Activated CD8-positive, alpha-beta memory T cell treated with anti-CD3 and anti-CD28 coated beads, Interleukin-2, amount 50 U/mL, for 24 hours (primary cell): ENCODE data around the gene FOCAD.

Experiments used
- DNase-seq: peaks from one replicate; pipeline ENCODE4 v3.0.0-alpha.2; 2020; ENCODE audit errors: extremely low read depth

Gene FOCAD

DNA sequence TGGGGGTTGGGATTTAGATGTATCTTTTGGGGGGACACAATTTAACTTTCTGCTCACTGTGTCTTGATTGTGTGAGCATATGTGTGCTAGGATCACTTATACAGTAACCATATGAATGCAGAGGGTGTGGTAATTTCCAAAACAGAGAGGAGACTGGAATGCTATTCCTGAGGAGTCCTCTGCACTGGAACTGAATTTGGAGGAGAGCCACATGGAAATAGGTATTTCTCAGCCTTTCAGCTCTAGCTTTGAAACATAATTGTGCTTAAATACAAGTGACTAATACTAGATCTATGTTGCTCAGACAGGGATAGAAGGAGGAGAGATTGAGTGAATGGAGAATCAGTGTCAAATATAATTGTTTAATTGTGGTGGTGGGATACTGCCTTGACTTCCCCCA lies 45.5 kb downstream of the FOCAD start:
- no peak for DNase-seq

DNA sequence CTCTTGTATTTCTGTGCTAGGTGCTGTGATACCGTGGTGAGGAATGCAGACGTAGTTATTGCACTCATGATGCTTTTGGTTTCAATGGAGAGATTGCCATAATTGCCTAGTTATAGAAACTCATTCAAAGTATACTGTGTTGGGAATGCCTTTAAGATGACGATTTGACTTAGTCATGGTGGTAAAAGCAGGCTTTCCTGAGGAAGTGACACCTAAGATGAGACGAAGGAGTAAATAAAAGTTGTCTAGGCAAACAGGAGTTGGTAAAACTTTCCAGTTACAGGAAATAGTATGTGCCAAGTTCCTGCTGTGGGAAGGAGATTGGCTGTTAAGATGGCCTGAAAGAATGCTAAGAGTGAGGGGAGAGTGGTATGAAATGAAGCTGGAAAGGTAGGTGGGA lies 48.1 kb downstream of the FOCAD start:
- no peak for DNase-seq

DNA sequence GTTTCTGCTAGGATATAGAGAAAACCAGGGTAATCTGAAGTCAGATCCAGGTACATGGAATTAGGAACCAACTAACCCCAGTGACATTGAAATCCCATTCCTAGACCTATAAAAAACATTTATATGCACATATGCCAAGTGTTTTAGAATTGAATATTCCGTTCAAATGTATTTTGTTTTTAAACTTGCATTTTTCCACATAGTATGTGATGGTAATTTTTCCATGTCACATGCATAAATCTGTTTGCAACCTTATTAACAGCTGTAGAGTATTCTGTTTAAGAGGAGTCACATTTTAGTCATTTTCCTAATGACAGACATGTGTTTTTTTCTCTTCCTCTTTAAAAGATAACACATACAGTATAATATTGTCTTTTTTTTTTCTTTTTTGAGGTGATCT lies 50.2 kb downstream of the FOCAD start:
- DNase-seq = no peak

DNA sequence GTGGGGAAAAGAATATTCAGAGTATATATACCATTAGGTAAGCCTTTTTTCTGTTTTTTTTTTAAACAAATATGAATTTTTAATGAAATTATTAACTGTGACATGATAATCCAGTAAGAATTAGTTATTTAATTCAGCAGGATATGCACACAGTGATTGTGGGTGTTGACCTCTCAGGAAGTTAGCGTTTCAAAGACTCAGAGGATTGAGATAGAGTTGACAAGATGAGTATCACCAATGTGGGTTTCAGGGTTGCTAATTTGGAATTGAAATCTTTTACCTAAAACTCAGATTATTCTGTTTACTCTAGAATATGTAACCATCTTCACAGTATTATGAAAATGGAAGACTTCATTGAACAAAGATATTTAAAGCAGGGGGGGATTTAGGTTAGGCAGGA lies 56.2 kb downstream of the FOCAD start:
- no peak for DNase-seq

DNA sequence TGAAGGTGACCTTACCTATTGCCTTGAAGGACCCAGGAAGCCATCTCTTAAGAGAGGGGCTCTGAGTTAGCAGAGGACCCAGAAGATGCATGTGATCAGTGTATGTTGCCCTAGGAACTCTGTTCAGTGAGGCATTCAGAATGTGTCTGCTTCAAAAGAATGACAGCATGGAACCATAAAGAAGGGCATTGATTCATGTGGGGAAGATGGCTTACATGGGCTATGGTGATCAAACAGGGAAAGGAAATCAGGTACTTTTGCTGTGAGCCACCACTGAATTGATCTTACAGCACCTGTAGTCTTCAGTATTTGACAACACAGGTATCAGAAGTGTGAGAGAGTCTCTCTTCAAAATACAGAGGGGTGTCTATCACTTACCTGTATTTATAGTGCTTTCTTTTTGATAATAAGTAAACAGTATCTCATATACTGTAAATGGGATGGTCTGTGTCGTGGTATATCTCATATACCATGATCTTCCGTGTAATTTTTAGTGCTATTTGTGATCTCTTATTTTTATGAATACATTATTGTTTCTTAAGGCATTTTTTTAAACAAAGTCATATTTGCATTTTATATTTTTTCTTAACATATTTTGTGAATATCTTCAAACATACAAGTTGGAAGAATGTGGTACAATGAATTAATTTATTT lies 57.0 kb downstream of the FOCAD start:
- no peak for DNase-seq

DNA sequence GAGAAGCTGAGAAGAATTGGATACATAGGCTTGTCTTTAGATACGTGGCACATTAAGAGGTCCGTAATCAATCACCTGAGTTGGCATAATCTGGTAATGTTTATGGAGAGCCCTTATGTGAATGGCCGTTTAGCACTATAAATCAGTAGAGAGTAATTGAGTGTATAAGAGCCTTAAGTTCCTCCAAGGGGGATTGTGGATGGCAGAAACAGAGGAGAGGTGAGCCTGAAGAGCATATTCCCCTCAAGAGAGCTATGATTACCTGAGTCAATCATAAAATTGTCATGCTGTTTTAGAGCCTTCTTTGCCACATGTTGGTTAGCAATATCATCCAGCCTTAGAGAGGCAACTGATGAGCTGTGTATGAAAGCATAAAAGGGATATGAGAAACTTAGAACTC lies 58.8 kb downstream of the FOCAD start:
- no peak for DNase-seq

DNA sequence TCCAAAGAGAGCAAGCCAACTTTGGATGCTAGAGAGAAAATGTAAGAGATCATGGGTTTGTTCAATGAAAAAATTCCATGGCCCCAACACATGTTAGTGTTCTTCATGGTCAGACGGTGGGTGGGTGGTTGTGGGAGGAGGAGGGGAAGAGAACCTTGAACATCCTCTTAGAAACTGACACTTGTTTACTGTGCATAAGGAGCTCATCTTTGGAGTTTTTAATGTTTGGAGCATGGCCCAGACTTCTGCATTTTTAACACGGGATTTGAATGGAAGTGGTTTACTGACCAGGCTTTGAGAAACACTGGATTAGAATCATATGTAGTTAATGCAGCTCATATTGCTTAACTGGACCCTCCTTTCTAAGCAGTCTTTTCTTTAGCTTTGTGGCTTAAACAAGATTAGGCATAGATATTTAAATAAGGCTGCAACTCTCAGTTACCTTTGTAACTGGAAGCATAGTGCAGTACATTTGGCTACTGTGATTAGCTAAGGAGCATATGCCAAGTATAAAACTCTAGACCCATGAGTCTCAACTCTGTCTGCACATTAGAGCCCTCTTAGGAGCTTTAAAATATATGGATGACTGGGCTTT lies 60.1 kb downstream of the FOCAD start:
- DNase-seq = no peak

DNA sequence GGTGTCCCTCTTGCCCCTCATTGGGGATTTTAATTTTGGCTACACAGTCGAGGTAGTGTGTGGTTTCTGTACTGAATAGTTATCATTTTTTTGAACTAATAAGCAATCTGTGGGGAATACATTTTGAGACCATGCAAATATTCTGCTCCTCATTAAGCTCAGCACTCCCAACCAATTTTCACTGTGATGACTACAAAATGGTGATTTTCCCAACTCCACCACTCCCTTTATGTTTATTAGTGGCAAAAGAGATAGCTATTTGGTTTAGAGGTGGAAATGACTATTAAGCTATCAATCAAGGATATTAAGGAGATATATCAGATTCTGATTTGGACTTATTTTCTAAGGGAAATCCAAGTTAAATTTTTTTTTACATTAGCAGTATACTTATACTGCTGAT lies 62.9 kb downstream of the FOCAD start:
- DNase-seq = no peak

DNA sequence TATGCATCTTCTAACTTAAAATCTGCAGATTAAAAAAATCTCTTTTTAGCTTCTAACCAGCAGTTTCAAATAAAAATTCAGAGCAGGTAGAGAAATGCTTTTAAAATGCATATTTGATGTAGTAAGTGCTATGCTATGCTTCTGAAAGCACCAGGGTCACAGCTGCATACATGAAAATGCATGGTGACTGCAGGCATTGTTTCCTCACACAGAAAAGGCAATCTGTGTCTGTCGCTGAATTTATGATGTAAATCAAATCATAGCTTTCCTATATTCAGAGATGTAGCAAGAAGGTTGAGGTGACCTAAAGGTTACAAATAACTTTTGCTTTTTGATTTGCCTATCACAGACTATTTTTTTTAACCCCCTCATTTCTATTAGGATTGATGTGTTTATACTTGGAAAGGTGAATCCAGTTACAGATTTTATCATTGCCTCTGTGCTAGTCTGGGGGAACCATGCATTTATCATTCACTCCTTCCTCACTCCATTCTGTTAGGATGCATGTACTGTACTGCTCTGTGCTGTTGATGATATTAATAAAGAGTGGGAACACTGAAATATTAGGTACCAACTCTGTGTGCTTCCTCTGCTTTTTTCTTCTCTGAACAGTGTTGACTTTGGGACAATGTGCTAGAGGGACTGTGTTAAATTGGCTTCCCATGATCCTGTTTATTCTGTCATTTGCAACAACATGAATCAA lies 65.6 kb downstream of the FOCAD start:
- DNase-seq = no peak

DNA sequence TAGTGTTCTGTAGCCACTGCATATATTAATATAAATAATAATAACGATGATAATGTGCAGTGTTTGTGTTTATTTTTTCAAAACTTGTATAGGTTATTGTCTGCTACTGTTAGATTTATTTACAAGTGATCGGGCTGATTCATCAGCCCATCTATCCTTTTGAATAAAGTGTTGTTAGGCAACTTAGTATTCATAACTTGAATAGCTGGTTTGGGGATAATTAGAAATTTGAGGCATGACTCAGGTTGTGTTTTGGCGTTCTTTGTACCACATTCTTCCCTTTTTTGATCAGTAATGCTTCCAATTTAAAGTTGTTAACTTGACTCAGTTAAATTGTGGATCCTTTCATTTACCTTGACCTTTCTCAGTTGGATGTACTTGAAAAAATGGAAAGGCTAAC lies 69.7 kb downstream of the FOCAD start:
- DNase-seq = no peak

DNA sequence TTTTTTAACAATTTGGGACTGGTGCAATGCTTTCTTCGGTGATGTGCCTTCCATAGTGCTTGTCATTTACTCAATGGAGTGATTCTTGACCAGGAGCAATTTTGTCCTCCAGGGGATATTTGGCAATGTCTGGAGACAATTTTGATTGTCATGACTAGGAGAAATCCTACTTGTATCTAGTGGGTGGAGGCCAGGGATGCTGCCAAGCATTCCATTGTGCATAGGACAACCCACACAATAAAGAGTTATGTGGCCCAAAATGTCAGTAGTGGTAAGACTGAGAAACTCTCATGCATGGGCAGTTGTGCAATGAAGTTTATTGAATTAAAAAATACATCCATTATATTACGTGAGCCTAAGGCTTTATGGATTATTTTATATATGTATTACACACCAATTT lies 70.5 kb downstream of the FOCAD start:
- no peak for DNase-seq

DNA sequence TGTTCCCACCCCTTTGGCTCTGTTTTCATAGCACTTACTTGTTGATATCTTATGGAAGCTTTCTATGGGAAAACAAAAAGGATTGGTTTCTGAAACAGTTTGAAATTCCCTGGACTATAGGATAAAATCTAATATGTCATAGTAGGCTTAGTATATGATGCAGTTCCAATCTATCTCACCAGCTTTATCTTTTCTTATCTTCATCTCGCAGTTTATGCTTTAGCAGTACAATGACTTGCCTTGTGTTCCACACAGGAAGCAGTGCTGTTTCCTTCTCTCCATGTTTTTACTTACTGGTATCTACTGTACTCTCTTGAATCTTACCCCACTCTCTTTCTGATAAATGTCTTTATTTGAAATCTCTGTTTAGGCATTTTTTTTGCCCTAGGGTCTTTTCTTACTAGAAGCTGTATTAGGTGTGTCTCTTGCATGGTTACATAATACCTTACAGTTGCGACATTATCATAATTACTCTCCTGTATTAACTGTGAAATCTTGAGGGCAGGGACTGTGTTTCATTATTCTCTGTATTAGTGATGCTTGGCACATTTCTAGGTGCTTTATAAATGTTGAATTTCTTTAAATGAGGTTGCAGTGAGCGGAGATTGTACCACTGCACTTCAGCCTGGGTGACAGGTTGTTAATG lies 76.3 kb downstream of the FOCAD start:
- no peak for DNase-seq

DNA sequence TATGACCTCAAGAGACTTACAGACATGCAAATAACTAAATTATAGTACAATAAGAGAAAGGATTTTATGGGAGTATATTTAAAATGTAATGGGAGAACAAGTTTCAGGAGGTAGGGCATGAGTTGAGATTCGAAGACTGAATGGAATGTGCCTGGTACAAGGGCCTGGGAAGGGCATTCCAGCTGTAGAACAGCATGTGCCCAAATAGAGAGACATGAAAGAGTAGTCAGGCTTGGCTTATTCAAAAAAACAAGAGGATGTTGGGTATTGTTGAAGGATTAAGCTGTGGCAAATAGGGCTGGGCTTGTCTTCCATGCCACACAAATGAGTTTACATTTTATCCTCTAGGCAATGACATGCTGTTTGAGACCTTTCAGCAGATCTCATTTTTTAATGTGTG lies 86.9 kb downstream of the FOCAD start:
- no peak for DNase-seq

DNA sequence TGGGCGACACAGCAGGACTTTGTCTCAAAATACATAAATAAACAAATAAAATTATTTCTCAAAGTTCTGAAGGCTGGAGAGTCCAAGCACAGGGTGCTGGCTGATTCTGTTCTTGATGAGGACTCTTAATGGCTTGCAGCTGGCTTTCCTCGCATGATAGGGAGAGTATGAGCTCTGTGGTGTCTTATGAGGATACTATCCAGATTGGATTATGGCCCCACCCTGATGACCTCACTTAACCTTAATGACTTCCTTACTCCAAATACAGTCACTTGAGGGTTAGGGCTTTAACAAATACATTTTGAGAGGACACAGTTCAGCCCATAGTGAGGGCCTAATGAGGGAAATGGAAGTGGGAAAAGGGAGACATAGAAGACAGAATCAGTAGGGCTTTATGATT lies 87.7 kb downstream of the FOCAD start:
- DNase-seq = no peak

DNA sequence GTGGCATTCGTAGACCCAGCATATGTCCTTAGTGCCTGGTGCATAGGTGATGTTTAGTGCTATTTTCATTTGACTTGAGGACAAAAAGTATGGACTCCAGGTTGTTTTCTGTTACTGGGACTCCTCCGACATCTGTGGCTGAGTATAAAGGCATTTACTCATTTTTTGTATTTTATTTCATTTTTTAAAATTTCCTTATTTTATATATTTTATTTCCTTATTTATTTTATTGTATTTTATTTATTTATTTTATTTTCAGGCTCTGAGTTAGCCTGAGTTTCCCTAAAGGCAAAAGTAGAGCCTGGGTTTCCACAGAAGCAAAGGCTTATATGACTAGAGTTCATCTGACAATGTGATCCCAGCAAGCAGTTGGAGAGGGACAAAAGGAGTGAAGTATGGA lies 91.6 kb downstream of the FOCAD start:
- DNase-seq = no peak

DNA sequence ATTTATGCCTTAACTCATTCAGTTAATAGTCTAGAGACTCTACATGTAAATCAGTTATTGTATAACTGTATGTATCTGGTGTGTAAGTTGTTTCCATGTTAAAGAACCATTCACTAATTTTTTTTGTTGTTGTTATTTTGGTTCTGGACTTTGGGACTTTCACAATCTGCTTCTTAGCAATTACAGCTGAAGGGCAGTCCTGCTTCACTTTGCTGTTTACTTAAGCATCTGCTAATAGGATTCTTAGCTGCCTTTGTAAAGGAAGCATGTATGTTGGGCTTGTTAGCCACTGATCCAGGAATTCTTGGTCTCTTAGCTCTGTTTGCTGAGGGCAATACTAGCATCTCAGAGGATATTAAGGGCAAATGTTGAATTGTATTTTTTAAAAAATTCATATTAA lies 97.0 kb downstream of the FOCAD start:
- no peak for DNase-seq

DNA sequence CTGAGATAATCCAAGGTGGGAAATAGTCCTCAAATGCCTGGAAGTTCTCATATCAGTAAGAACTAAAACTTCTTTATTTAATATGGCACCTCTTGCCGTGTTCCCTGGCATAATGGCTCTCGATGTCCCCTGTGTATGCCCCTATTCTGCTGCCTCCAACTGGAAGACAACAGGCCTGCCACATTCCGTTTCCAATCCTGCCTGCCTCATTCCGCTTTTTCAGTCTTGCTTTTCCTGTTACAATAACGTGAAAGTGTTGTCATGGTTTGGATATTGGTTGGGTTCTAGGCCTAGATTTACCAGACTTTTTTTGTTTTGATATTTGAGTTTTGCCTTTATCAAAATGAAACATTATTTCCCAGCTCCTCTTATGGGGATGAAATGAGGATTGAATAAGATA lies 98.2 kb downstream of the FOCAD start:
- DNase-seq = no peak

DNA sequence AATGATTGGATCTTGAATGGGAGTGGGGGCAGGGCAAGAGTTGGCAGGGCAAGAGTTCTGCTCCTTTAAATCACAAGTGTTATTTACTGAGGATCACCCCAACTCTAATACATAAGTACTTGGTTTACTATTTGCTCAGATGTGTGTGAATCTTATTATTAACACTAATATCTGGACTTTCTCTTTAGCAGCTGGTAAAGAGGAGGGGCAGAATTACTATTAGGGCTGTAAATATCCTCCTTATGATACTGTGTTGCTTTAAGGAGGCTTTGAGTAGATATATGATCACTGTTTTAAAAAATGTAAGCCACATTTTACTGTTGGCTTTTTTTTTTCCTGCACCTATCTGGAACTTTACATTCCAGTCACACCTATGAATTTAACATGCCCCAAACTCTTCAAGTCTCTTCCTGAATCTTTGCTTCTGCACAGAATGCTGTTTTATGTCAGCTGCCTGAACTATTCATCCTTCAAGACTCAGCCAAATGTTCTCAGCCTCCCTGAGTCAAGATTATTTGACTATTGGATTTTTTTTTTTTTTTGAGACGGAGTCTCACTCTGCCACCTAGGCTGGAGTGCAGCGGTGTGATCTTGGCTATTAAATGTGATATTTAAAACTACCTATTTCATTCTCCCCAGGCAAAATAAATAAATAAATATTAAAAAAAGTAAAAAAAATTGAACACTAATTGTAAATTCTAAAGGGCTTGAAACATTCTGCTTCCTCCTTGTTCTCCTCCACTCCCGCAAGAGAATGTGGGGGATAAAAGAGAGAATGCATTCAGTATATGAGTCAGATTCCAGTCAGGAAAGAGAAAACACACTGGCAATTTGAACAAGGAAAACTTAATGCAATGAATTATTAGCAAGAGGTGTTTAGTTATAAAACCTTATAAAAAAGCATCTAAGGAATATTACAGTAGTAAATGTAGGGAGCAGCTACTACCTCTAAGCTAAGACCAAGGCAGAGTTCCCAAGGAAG lies 99.3 kb downstream of the FOCAD start:
- no peak for DNase-seq

DNA sequence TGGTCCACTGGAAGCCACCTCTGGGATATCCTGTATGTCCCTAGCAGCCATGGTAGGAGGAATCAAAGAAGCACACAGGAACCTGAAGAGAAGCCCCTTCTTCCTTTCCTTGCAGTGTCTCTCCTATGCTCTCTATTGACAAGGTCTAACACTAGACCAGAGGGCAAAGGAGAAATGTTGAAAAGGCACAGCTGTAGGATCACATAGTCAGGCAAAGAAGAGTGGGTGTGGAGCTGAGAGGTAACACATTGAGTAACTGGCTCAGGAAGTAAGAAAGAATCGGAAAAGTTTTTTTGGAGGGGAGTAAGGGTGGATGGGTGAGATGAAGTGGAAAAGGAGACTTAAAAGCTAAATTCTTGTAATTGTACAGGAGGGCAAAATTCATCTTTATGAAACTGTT lies 100.1 kb downstream of the FOCAD start:
- no peak for DNase-seq

DNA sequence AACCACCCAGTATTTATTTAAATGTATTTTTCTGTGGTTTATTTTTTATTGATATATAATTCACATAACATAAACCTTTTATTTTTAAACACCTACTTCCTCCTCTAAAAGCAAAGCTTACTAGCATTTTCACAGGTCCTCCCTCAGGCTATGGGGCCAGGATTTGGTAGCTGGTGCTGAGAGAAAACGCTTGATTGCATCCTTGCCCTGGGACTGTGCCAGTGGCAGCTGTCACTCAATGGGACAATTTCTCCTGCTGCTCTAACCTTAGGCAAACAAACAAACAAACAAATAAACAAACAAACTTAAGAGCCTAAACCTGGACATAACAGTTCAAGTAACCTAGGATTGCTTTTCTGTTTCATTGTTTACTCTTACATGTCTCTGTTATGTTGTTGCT lies 102.7 kb downstream of the FOCAD start:
- no peak for DNase-seq

DNA sequence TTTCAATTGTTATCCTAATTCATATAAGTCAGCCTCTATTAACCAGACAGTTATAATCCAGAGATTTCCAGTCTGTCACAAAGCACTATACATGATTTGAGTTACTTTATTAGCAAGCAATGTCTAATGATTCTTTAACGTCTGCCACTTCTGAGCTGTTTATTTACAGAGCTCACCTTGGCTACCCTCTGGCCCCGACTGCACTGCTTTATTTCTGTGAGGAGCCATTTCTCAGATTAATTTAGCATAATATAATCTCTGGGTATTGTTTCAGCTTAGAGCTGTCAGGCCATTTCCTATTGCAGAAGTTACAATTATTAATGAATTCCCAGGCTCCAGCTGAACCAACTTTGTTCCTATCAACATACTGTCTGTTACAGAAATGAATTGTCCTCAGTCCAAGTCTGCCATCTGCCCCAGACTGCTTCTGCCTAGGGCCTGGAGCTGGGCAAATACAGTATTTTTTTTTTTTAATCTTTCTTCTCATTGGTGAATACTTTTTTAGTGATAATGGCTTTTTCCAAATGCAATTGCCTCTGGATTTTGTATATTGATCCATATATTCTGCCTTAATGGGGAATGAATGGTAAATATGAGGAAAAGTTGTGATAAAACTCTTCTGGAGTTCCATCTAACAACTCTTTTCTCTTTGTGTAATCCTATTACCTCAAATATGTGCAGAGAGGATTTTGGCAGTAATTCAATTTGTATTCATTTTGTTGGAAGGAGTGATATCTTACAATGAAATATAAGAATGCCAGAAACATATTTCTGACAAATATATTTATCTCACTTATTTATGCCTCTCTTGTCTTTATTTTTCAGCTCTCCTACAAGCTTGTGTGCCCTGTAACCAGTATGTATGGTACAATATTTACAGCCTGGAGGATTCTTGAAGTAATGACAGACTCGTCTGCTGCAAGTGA lies 104.7 kb downstream of the FOCAD start:
- no peak for DNase-seq
